ENCODE measurements around the gene C22orf23.

The C22orf23 gene

DNA sequence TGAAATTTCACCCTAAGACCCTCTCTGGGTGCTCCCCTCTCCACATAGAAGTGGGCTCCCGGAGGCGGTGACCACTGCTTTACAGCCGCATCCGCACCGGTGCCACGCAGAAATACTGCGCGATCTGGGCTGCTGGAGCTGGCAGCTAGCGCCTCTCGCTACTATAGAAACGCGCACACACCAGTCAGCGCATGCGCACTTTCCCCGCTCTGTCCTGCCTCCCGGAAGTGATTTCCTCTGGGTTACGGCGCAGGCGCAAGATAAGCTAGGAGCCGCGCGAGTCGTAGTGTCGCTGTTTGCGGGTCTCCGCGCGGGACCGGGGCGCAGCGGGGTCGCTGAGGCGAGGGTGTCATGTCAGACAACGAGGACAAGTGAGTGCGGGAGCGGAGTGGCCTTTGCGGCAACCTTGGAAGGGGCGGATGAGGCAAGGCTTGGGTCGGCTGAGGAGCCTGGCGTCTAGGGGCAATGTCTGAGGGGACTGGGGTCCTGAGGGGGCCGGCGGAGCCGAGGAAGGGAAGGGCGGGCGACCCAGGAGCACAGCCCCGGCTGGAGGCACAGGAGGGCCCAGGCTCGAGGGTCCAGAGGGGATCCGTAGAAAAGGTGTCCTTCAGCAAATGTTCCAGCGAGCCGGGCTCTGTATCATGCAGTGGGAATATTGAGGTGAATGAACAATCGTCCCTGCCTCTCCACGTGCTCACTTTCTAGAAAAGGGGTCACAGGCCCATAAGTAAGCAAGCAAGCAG, at the start of gene C22orf23, which contains the start of gene POLR2F:
Gene C22orf23 (minus strand): TSS at position 165 of the 743 bp plus-strand sequence. CDS start 452 bp downstream, outside the sequence.
Gene POLR2F (plus strand): TSS at position 263 of the 743 bp plus-strand sequence. CDS start 89 bp downstream, at position 352.
- FAIRE-seq (peak; percentile 48), DNase-seq (ENCODE audit: low spot score) (peak; percentile 91)

GRCh38 chr22:37999640-38000272, 46.4 kb upstream of the C22orf23 start:
- no peak for DNase-seq (ENCODE audit: low spot score)
- FAIRE-seq: no peak

DNA sequence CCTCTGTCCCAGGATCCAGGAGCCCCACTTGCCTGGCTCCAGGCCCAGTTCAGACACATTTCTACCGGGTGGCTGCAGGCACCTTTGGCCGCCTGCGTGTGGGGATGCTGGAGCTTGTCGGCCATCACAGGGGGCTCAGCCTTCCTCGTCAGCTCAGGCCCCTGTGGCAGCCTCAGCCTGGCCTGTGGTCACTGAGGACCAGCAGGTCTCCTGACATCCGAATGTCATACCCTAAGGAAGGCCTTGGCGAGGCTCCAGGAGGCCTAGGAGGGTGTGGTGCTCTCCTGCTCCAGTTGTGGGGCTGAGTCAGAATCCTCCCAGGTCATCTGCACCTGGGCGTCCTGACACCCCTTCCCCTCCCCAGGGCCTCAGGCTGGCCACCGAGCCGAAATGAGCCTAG, 45.8 kb upstream of the C22orf23 start:
- DNase-seq (ENCODE audit: low spot score) (no peak), FAIRE-seq (no peak)

GRCh38 chr22:37998543-37998942, 45.1 kb upstream of the C22orf23 start:
- DNase-seq (ENCODE audit: low spot score) (no peak), FAIRE-seq (no peak)

DNA sequence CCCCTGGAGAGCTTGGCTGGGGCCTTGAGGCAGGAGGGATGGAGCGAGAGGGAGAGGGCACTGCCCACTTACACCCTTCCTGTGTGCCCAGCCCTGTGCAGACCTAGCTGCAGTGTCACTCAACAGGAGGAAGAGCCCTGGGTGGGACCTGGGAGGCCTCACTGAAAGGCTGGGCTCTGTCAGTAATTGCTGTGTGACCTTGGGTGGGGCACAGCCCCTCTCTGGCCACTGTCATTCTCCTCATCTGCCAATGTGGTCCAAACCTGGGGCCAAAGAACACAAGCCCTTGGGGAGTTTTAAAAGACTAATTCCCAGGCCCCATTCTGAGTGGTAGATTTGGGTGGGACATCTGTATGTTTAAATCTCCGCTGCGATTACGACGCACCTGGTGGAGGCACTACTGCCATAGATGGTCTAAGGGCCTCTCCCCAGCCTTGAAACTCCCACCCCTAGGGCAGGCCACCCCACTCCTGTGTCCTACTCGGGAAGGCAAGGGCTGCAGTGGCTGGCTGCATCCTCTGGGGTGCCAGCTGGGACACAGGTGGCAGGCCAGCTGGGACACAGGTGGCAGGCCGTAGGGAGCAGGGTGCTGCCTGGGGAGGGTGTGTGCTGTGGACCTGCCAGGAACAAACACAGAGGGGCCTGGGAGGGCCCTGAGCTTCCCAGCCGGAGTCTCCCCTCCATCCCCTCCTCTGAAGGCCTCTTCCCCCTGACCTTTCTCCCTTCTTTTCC, 43.3 kb upstream of the C22orf23 start:
- DNase-seq (ENCODE audit: low spot score): no peak
- no peak for FAIRE-seq

DNA sequence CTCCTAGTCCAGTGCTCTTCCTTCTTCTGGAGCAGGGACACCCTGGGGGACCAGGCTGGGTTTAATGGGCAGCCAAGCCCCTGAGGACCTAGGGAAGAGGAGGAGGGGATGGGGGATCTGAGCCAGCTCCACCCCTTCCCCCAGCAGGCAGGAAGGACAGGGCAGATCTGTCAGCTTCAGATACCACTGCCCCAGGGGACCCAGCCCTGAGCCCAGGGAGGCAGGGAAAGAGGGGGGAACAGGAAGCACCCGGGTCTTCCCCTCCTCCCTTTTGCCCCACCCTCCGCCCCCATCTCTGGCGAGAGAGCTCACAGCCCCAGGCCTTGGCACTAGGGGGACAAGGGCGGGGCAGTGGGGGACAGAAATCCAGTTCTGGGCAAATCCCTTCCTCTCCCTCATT, 42.7 kb upstream of the C22orf23 start:
- DNase-seq (ENCODE audit: low spot score) (no peak), FAIRE-seq (no peak)

GRCh38 chr22:37995460-37995859, 42.1 kb upstream of the C22orf23 start:
- FAIRE-seq (no peak), DNase-seq (ENCODE audit: low spot score) (no peak)

- no peak for DNase-seq (ENCODE audit: low spot score)
- no peak for FAIRE-seq
These were observed 41.6 kb upstream of the C22orf23 start for GRCh38 chr22:37994982-37995381.

- no peak for DNase-seq (ENCODE audit: low spot score)
- FAIRE-seq: no peak
These were observed 40.6 kb upstream of the C22orf23 start for GRCh38 chr22:37994049-37994448.

DNA sequence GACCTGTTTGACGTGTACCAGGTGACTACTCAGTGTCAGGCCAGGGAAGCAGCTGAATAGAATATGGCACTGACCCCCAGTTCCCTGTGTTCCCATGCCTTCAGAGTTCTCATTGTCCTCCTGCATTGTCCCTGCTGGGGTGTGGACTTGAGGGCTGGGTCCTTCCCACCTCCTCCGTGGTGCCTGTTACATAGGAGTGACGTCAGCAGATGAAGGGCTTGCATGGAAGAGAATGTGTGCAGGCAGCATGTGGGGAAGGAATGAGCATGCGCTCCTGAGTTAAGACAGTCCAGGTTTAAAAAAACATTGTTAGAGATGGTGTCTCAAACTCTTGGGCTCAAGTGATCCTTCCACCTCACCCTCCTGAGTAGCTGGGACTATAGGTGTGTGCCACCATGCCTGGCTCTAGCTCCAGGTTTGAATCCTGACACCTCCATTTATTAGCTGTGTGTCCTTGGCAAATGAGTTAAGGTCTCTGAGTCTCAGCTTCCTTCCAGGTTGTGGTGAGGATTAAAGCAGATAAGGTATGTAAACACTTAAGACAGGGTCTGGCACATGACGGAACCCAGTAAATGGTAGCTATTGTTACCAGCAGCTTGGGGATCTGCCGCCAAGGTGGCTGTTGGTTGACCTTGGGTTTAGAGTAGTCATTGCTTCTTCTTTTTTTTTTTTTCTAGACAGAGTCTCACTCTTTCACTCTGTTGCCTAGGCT, 38.5 kb upstream of the C22orf23 start:
- DNase-seq (ENCODE audit: low spot score): no peak
- no peak for FAIRE-seq

- FAIRE-seq: no peak
- DNase-seq (ENCODE audit: low spot score): no peak
These were observed 37.5 kb upstream of the C22orf23 start for GRCh38 chr22:37990862-37991261.

GRCh38 chr22:37990301-37990700, 36.9 kb upstream of the C22orf23 start:
- FAIRE-seq (no peak), DNase-seq (ENCODE audit: low spot score) (no peak)

DNA sequence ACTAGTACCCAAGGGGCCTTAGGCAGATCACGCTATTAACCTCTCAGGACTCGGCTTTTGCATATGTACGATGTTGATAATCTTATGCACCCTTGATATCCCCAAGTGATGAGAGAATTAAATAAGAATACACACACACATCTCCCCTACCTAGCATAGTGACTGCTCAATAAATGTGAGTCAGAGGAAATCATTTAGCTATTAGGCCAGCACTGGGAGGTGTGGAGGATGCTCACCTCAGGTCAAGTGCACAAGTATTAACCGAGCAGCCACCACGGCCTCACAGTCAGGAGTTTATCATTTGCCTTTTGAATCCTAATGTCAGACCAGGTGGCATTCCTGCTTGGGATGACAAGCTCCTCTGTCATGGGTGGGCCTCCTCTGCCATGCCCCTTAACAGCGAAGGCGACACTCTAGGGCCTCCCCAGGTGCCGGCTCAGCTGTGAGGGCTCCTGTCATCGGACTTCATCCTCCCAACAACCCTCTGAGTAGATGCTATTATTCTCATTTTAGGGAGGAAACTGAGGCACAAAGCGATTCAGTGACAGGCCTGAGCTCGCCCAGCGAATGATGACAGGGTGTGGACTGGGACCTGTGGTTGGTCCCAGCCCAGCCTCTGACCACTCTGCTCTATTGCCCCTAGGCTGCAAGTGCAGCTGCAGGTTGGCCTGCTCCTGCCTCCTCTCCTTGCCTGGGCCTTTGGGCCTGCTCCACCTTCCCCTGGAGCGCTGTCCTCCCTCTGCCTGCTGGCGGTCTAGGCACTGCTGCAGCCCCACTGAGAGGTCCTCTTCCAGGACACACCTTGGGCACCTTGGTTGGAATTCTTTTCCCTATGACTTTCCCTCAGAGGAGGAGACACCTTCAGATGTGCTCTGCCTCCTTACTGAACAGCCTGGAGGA, 36.0 kb upstream of the C22orf23 start:
- FAIRE-seq: no peak

DNA sequence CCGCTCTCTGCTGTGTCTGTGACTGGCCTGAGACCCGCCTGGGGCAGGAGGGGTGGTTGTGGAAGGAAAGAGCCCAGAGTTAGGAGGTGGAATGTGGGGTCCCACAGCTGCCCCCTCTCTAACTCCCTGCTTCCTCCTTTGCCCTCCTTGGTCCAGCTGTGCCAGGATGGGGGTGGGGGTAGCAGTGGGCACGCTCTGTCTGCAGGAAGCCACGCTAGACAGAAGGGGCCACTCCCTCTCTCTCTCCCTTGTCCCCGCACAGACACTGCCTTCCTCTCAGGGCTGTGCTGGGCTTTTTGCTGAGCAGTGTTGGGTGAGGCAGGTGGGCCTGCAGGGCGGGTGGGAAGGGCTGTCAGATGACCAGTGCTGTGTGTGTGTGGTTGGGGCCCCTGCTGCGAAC, 33.0 kb upstream of the C22orf23 start:
- DNase-seq (ENCODE audit: low spot score): no peak

More for the DNA sequence above, 36.0 kb upstream of the C22orf23 start:
- DNase-seq (ENCODE audit: low spot score): no peak

GRCh38 chr22:37985751-37986281, 32.4 kb upstream of the C22orf23 start:
- FAIRE-seq (no peak), DNase-seq (ENCODE audit: low spot score) (no peak)

More for the DNA sequence above, 33.0 kb upstream of the C22orf23 start:
- FAIRE-seq: no peak

GRCh38 chr22:37985050-37985585, 31.7 kb upstream of the C22orf23 start:
- DNase-seq (ENCODE audit: low spot score) (no peak), FAIRE-seq (no peak)

DNA sequence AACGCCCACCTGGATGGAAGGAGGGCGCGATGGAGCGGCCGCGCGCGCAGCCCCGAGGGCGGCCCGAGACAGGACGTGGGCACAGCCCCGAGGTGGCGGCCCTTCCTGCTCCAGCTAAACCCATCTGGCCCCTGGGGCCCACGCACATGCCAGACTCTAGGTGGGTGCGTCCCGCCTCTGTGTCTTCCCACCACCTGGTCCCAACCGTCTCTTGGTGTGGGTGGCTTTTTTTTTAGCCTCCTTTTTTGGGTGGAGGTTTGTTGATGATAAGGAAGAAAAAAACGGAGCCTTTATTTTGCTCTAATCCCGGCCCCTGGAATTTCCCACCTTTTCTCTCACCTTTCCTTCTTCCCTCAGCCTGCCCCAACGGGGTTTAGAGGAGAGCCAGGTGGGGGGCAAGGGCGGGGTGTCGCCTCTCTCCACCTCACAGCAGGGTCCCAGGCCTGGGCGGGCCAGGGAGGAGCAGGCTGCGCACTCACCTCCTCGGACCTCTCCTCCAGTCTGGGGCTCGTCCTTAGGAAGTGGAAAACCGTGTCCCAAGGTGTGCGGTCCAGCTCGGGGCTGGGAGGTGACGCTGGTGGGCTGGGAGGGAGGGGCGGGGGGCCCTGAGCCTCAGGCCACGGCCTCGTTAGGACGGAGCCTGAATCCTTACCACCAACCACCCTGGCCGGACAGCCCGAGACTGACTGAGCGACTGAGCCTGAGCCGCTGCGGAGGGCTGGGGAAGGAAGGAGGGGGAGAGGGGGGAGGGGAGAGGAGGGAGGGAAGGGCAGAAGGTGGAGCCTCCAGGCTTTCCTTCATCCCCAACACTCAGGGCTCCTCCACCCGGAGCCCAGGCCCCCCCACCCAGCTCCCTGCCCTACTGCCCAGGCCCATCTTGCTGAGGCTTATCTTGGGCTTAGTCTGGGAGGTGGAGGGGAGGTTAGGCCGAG, 30.7 kb upstream of the C22orf23 start, which contains the start of gene SOX10:
Gene SOX10 (minus strand): TSS at position 696 of the 932 bp plus-strand sequence. CDS start 771 bp downstream, outside the sequence.
- DNase-seq (ENCODE audit: low spot score) (no peak), FAIRE-seq (no peak)

All from RCC 7860 (cell line).